IMR-90 (cell line): ENCODE data around the gene AMFR. TPM values are rescaled to one million over a fixed set of nuclear protein-coding genes. Genes with fewer than 3 reads are reported as not detected.
A peak's percentile ranks its signal among the peaks of the same experiment; 100 is the strongest.

Experiments
- ATAC-seq: fragments of 200-7000 bp; cut with Tn5 transposase; 2 replicates; pipeline ENCODE4 v1.9.1; 2020; ENCODE audit warnings: low read depth, mild to moderate bottlenecking, moderate library complexity
- BruUV-seq: library from RNA; stranded (reverse); fragments of 400-500 nt; replicated peaks from 2 replicates; lab custom pipeline; 2021; lab: Mats Ljungman, UMichigan
- CTCF ChIA-PET: fragments of 300-600 bp; formaldehyde crosslinking; extraction: SDS; loops from one replicate; lab custom pipeline; 2021; ENCODE audit warnings: antibody characterized with exemption; lab: Yijun Ruan, JAX
- POLR2A ChIA-PET: fragments of 300-600 bp; sonication (Branson Sonifier 250); formaldehyde crosslinking; loops from one replicate; lab custom pipeline; 2022; ENCODE audit warnings: antibody characterized with exemption; ENCODE audit not compliant: unreplicated experiment; lab: Charles Lee
- DNase-seq: peaks from one replicate; pipeline ENCODE4 v3.0.0; 2013
- H2AFZ ChIP-seq: replicated peaks from 2 replicates; pipeline ENCODE3; 2013; ENCODE audit warnings: low read length, mild to moderate bottlenecking; ENCODE audit not compliant: poor library complexity
- H2AK5ac ChIP-seq: 2 replicates; pipeline ENCODE4 v1.6.1; 2013; ENCODE audit warnings: low read depth, low read length, inconsistent platforms
- H2AK9ac ChIP-seq: replicated peaks from 2 replicates; pipeline ENCODE3; 2013; ENCODE audit warnings: mild to moderate bottlenecking, low read depth, low read length, moderate library complexity; ENCODE audit not compliant: poor library complexity
- H2BK120ac ChIP-seq: 2 replicates; pipeline ENCODE4 v1.6.1; 2013; ENCODE audit warnings: low read depth, low read length, inconsistent platforms
- H2BK15ac ChIP-seq: 3 replicates; pipeline ENCODE4 v1.6.1; 2013; ENCODE audit warnings: low read depth, low read length, inconsistent platforms
- H2BK20ac ChIP-seq: 2 replicates; pipeline ENCODE4 v1.6.1; 2013; ENCODE audit warnings: low read depth, mild to moderate bottlenecking, inconsistent platforms, low read length, moderate library complexity
- H2BK5ac ChIP-seq: 2 replicates; pipeline ENCODE4 v1.6.1; 2013; ENCODE audit warnings: mild to moderate bottlenecking, low read depth, low read length, inconsistent platforms; ENCODE audit not compliant: poor library complexity, severe bottlenecking
- H3K14ac ChIP-seq: replicated peaks from 2 replicates; pipeline ENCODE4 v1.6.1; 2013; ENCODE audit warnings: low read depth, low read length, inconsistent platforms
- H3K18ac ChIP-seq: 2 replicates; pipeline ENCODE4 v1.6.1; 2013; ENCODE audit warnings: low read depth, low read length, control low read depth
- H3K23ac ChIP-seq: 2 replicates; pipeline ENCODE4 v1.6.1; 2013; ENCODE audit warnings: low read depth, low read length, inconsistent platforms
- H3K27ac ChIP-seq: 2 replicates; pipeline ENCODE4 v1.5.1; 2013; ENCODE audit warnings: mild to moderate bottlenecking, control low read depth, low read length; ENCODE audit not compliant: insufficient read depth
- H3K27me3 ChIP-seq: 2 replicates; pipeline ENCODE4 v1.6.1; 2013; ENCODE audit warnings: low read length; ENCODE audit not compliant: control insufficient read depth, insufficient read depth
- H3K36me3 ChIP-seq: 2 replicates; pipeline ENCODE4 v1.6.1; 2013; ENCODE audit warnings: low read length, mixed read lengths; ENCODE audit not compliant: control insufficient read depth, insufficient read depth
- H3K4ac ChIP-seq: 2 replicates; pipeline ENCODE4 v1.6.1; 2013; ENCODE audit warnings: low read depth, low read length, inconsistent platforms
- H3K4me1 ChIP-seq: 2 replicates; pipeline ENCODE4 v1.6.1; 2013; ENCODE audit warnings: low read length, mixed read lengths; ENCODE audit not compliant: control insufficient read depth, insufficient read depth
- H3K4me2 ChIP-seq: 2 replicates; pipeline ENCODE4 v1.6.1; 2013; ENCODE audit warnings: low read depth, mild to moderate bottlenecking, control low read depth, low read length, moderate library complexity
- H3K4me3 ChIP-seq: 2 replicates; pipeline ENCODE4 v1.5.1; 2013; ENCODE audit warnings: low read depth, mild to moderate bottlenecking, control low read depth, low read length, moderate library complexity; ENCODE audit not compliant: insufficient read depth
- H3K56ac ChIP-seq: 2 replicates; pipeline ENCODE4 v1.6.1; 2013; ENCODE audit warnings: low read length, inconsistent platforms; ENCODE audit not compliant: insufficient read depth; ENCODE audit errors: extremely low read depth
- H3K79me1 ChIP-seq, 2 experiments: 2 replicates each; pipeline ENCODE4 v1.6.1; 2013; ENCODE audit warnings: low read length in 2 of 2, inconsistent platforms in 1 of 2, low read depth in 1 of 2
- H3K9ac ChIP-seq: 2 replicates; pipeline ENCODE4 v1.6.1; 2013; ENCODE audit warnings: low read depth, low read length, control low read depth
- H3K9me1 ChIP-seq: 2 replicates; pipeline ENCODE4 v1.6.1; 2013; ENCODE audit warnings: low read length, inconsistent platforms; ENCODE audit not compliant: insufficient read depth
- H3K9me3 ChIP-seq: 2 replicates; pipeline ENCODE4 v1.6.1; 2013; ENCODE audit warnings: low read length; ENCODE audit not compliant: control insufficient read depth, insufficient read depth
- H4K20me1 ChIP-seq: 2 replicates; pipeline ENCODE4 v1.6.1; 2013; ENCODE audit warnings: low read length, inconsistent platforms; ENCODE audit not compliant: insufficient read depth
- H4K5ac ChIP-seq: 2 replicates; pipeline ENCODE4 v1.6.1; 2013; ENCODE audit warnings: mild to moderate bottlenecking, low read depth, low read length, control low read depth
- H4K8ac ChIP-seq, 2 experiments: 2 replicates each; pipeline ENCODE4 v1.6.1; 2013; ENCODE audit warnings: low read depth in 2 of 2, low read length in 2 of 2, control low read depth in 1 of 2, inconsistent platforms in 1 of 2
- H4K91ac ChIP-seq: 2 replicates; pipeline ENCODE4 v1.6.1; 2013; ENCODE audit warnings: low read depth, low read length, inconsistent platforms; ENCODE audit not compliant: insufficient read depth
- BHLHE40 ChIP-seq: fragments of 150-350 bp; IDR thresholded peaks from 2 replicates; pipeline ENCODE4 v1.6.1; 2016; ENCODE audit warnings: mild to moderate bottlenecking, low read depth, low read length
- CEBPB ChIP-seq: IDR thresholded peaks from 2 replicates; pipeline ENCODE4 v1.6.1; 2012; ENCODE audit warnings: low read depth, low read length, improper control_type of control experiment
- MAZ ChIP-seq: IDR thresholded peaks from 2 replicates; pipeline ENCODE4 v1.6.1; 2012; ENCODE audit warnings: low read depth, mild to moderate bottlenecking, low read length, improper control_type of control experiment, moderate library complexity, borderline replicate concordance
- RAD21 ChIP-seq: IDR thresholded peaks from 2 replicates; pipeline ENCODE4 v1.6.1; 2012; ENCODE audit warnings: low read length, improper control_type of control experiment
- RFX5 ChIP-seq: IDR thresholded peaks from 2 replicates; pipeline ENCODE4 v1.8.0; 2012; ENCODE audit warnings: low read depth, mild to moderate bottlenecking, low read length, moderate library complexity
- SMC3 ChIP-seq: fragments of 150-350 bp; IDR thresholded peaks from 2 replicates; pipeline ENCODE4 v1.6.1; 2016; ENCODE audit warnings: low read depth, mild to moderate bottlenecking, antibody characterized with exemption, low read length, moderate library complexity
- WGBS, 2 experiments: methylation state at CpG; one replicate each; pipeline versions ENCODE4 v1.1.5 to v1.1.7; 2013; ENCODE audit warnings: missing lambda C conversion rate in 2 of 2; ENCODE audit not compliant: insufficient read length in 1 of 2; ENCODE audit errors: extremely low coverage in 2 of 2; 5-methylcytosine and 5-hydroxymethylcytosine counted together
- dilution Hi-C: fragments of 300-500 bp; cut with HindIII; formaldehyde crosslinking; loops from one replicate; pipeline ENCODE4 v1.14.3; 2018; ENCODE audit warnings: low sequenced_read_pairs; ENCODE audit not compliant: unreplicated experiment
- in situ Hi-C: fragments of 300-500 bp; cut with MboI; formaldehyde crosslinking; loops from 3 replicates; pipeline ENCODE4 v1.14.3; 2019; ENCODE audit warnings: low sequenced_read_pairs, inconsistent platforms, mixed read lengths
- intact Hi-C: fragments of 100-400 bp; cut with micrococcal nuclease; formaldehyde crosslinking; loops from 2 replicates; pipeline ENCODE4 v1.10.0; 2022
- polyA plus RNA-seq, 3 experiments: library from polyadenylated mRNA; depleted of rRNA; stranded (reverse); fragments of >200 nt; gene quantifications; 2 replicates each; pipeline ENCODE4 v1.2.3, GENCODE V29; 2012; ENCODE audit warnings: low replicate concordance in 1 of 3
- total RNA-seq: library from RNA; depleted of rRNA; stranded (reverse); fragments of >200 nt; gene quantifications from 2 replicates; pipeline ENCODE4 v1.2.3, GENCODE V29; 2012

The AMFR gene
- total and polyA plus RNA-seq, 2 of the 4 experiments (the other 2 are of a cell fraction) = 60.7 to 216 TPM

DNA sequence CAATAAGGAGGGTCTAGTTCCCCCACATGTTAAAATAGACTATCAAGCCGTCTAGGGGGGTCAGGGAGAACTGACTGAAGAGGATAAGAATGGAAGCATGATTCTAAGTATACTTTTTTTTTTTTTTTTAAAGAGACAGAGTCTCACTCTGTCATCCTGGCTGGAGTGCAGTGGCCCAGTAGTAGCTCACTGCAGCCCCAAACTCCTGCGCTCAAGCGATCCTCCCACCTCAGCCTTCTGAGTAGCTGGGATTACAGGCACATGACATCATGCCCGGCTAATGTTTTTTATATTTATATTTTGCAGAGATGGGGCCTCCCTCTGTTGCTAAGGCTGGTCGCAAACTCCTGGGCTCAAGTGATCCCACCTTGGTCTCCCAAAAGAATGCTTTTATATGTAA, 14.2 kb downstream of the AMFR start:
- DNase-seq = no peak
- no TSS peak for BruUV-seq
- POLR2A ChIA-PET = no interaction called here
- in situ Hi-C loops (no loop called here), dilution Hi-C loops (no loop called here), intact Hi-C loops (no loop called here)
- H2AK9ac ChIP-seq = no peak overlapping the region
- H3K27me3 ChIP-seq = no peaks in the 10 kb centered on the region
- H3K36me3 ChIP-seq = peaks cover 20% of the 10 kb centered on the region
- H2AFZ ChIP-seq = no peak overlapping the region
- no peak overlapping the region for H3K4ac ChIP-seq
- H4K20me1 ChIP-seq = peaks cover 13% of the 10 kb centered on the region; the same call in 1 of the 2 replicates
- H3K27ac ChIP-seq = no peak overlapping the region
- no peak overlapping the region for H4K91ac ChIP-seq
- no peak overlapping the region for H4K8ac ChIP-seq
- no peak overlapping the region for H3K18ac ChIP-seq
- H4K5ac ChIP-seq = no peak overlapping the region
- CTCF ChIA-PET = no interaction called here
- no peak for TF ChIP-seq SMC3
- no peak for TF ChIP-seq MAZ
- TF ChIP-seq BHLHE40 = no peak
- no peak for TF ChIP-seq RAD21
- TF ChIP-seq CEBPB = no peak
- TF ChIP-seq RFX5 = no peak
- peaks cover 33 to 63% of the 10 kb centered on the region in 2 experiments for H3K79me1 ChIP-seq
- peaks cover 6% of the 10 kb centered on the region; the same call in 1 of the 2 replicates for H3K9me1 ChIP-seq
- no peak overlapping the region for H3K4me2 ChIP-seq
- H2BK15ac ChIP-seq = no peak overlapping the region
- no peak overlapping the region for H2BK120ac ChIP-seq
- WGBS, 2 experiments = no CpG with 5 or more reads among the region's 5 CpGs
- peak; percentile 62 for ATAC-seq
- H3K4me1 ChIP-seq = 0 out of 2 replicates have a peak, but pooled peaks cover 2% of the 10 kb centered on the region
- H3K14ac ChIP-seq = no peak overlapping the region
- H3K4me3 ChIP-seq = no peak overlapping the region
- no peak overlapping the region for H3K23ac ChIP-seq
- H2BK5ac ChIP-seq = no peak overlapping the region
- no peak overlapping the region for H3K56ac ChIP-seq
- no peak overlapping the region for H2AK5ac ChIP-seq
- H2BK20ac ChIP-seq = no peak overlapping the region
- no peaks in the 10 kb centered on the region for H3K9me3 ChIP-seq
- no peak overlapping the region for H3K9ac ChIP-seq
